Endothelial cell (in vitro differentiated cells): ENCODE measurements around the gene ZNF423. TPM values are rescaled to one million over a fixed set of nuclear protein-coding genes. Genes with fewer than 3 reads are reported as not detected.

Source experiments
- DNase-seq: peaks from one replicate; pipeline ENCODE4 v3.0.0; 2021; ENCODE audit warnings: low spot score
- H3K27ac Mint-ChIP-seq: one replicate; pipeline ENCODE4 v1.8.0; 2021; ENCODE audit warnings: mixed read lengths, inconsistent platforms; ENCODE audit not compliant: unreplicated experiment
- H3K27me3 Mint-ChIP-seq: one replicate; pipeline ENCODE4 v1.8.0; 2021; ENCODE audit warnings: mild to moderate bottlenecking, moderate library complexity, mixed read lengths, inconsistent platforms; ENCODE audit not compliant: unreplicated experiment
- H3K36me3 Mint-ChIP-seq: one replicate; pipeline ENCODE4 v1.8.0; 2021; ENCODE audit warnings: mild to moderate bottlenecking, low read depth, mixed read lengths, inconsistent platforms; ENCODE audit not compliant: unreplicated experiment
- H3K4me1 Mint-ChIP-seq: one replicate; pipeline ENCODE4 v1.8.0; 2021; ENCODE audit warnings: mild to moderate bottlenecking, mixed read lengths, inconsistent platforms; ENCODE audit not compliant: unreplicated experiment
- H3K4me3 Mint-ChIP-seq: one replicate; pipeline ENCODE4 v1.8.0; 2021; ENCODE audit warnings: mild to moderate bottlenecking, mixed read lengths, inconsistent platforms; ENCODE audit not compliant: unreplicated experiment
- H3K9me3 Mint-ChIP-seq: one replicate; pipeline ENCODE4 v1.8.0; 2021; ENCODE audit warnings: mixed read lengths, inconsistent platforms; ENCODE audit not compliant: unreplicated experiment
- total RNA-seq: library from RNA; stranded (reverse); fragmentation: NEBNext Ultra II Directional; extraction: Animal tissue kit (Norgen Biotek cat#: 25700); gene quantifications from one replicate; pipeline ENCODE4 v1.2.1, GENCODE V29; 2021; ENCODE audit not compliant: unreplicated experiment
- TF ChIP-seq, protein P1 (sequence below): fragments of 200-600 bp; sonication (generic); IDR thresholded peaks from one replicate; pipeline ENCODE4 v1.5.0; 2021; ENCODE audit warnings: antibody characterized with exemption; ENCODE audit not compliant: unreplicated experiment

ZNF423 gene
- total RNA-seq, 1 donor from 2014 or later, result 44.8 TPM

DNA sequence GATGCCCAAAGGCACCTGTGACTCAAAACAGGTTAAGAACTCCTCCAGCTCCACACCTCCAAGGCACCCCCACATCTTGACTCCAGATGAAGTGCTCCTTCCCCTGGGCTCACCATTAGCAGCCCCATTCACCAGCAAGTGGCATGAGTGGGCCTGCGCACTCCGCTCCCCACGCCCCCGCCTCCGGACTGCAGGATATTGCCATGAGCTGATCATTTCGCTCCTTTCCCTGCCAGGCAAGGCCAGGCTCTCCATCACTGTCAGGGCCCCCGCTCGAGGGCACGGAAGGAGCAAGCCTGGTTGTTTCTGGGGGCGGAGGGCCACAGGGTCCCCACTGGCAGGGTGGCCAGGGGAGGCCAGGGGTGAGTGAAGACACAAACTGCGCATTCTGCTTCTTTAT is 69.9 kb downstream of the ZNF423 start:
- Mint-ChIP-seq H3K27ac (no peak overlapping the region), H3K36me3 (peaks cover 7% of the 10 kb centered on the region), H3K27me3 (peaks cover 8% of the 10 kb centered on the region), H3K4me1 (peaks cover 13% of the 10 kb centered on the region), H3K9me3 (no peaks in the 10 kb centered on the region), H3K4me3 (no peak overlapping the region)
- DNase-seq, result no peak
- TF ChIP-seq, protein P1, sequence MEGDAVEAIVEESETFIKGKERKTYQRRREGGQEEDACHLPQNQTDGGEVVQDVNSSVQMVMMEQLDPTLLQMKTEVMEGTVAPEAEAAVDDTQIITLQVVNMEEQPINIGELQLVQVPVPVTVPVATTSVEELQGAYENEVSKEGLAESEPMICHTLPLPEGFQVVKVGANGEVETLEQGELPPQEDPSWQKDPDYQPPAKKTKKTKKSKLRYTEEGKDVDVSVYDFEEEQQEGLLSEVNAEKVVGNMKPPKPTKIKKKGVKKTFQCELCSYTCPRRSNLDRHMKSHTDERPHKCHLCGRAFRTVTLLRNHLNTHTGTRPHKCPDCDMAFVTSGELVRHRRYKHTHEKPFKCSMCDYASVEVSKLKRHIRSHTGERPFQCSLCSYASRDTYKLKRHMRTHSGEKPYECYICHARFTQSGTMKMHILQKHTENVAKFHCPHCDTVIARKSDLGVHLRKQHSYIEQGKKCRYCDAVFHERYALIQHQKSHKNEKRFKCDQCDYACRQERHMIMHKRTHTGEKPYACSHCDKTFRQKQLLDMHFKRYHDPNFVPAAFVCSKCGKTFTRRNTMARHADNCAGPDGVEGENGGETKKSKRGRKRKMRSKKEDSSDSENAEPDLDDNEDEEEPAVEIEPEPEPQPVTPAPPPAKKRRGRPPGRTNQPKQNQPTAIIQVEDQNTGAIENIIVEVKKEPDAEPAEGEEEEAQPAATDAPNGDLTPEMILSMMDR, result no peak

DNA sequence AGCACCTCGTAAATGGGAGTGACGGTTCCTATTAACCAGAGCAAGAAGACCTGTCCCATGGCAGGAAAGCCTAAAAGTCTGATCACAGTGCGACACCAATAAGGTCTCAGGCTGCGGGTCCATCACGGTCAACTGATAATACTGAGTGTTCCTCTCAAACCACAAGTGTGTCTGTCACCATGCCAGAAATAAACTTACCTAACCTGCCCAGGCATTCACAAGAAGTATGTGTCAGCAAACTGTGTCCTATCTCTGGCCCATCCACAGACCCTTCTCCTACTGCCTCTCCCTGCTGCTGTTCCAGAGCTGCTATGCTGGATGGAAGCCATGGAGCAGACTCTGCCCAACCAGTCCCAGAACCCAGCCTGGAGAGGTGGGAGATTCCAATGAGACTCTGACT is 73.5 kb downstream of the ZNF423 start:
- no peak overlapping the region for H3K4me3 Mint-ChIP-seq
- DNase-seq, result no peak
- H3K9me3 Mint-ChIP-seq, result no peaks in the 10 kb centered on the region
- TF ChIP-seq, protein P1, result no peak
- H3K27ac Mint-ChIP-seq, result peak overlapping the region; percentile 13
- H3K36me3 Mint-ChIP-seq, result peaks cover 8% of the 10 kb centered on the region
- H3K4me1 Mint-ChIP-seq, result peaks cover 22% of the 10 kb centered on the region
- peaks cover 9% of the 10 kb centered on the region for H3K27me3 Mint-ChIP-seq

DNA sequence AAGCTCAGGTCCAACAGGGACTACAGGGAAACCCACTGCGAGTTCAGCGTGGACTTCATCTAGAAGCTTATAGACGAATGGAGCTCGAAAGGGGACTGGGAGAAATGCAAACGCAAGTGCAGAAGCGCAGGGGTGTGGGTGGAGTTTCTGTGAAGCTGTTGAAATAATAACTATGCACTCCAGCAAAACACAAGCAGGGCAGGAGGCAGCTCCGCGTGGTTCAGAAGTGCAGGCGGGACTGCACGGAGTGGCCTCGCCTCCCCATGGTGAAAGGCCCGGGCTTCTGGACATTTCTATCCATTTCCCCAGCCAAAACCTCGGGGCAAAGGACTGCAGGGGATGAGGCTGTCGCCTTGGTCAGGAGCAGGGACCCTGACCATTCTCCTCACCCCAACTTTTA is 74.5 kb downstream of the ZNF423 start:
- no peak for DNase-seq
- Mint-ChIP-seq H3K4me3 (peak overlapping the region; percentile 44), H3K9me3 (no peaks in the 10 kb centered on the region), H3K27me3 (peaks cover 8% of the 10 kb centered on the region), H3K36me3 (peaks cover 11% of the 10 kb centered on the region), H3K4me1 (peaks cover 31% of the 10 kb centered on the region), H3K27ac (no peak overlapping the region)
- TF ChIP-seq, protein P1, result no peak

DNA sequence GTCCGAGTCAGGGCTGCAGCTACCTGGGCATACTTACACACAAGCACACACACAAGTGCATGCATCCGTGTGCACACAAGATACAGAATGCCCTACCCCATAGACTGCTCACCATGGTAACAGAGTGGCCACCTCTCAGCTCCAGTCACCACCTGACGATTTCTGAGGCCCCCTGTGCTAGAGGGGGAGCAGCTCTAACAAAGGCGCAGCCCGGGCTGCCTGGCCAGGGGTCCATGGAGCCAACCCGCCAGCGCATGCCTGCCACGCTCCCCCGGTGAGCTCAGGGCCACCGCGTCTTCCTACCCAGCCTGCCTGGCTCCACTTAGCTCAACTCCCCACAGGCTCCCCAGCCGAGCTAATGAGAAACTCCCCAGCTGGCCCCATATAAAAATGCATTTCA is 75.5 kb downstream of the ZNF423 start:
- H3K27me3 Mint-ChIP-seq, result peaks cover 4% of the 10 kb centered on the region
- no peak for DNase-seq
- no peak overlapping the region for H3K4me3 Mint-ChIP-seq
- H3K36me3 Mint-ChIP-seq, result peaks cover 11% of the 10 kb centered on the region
- TF ChIP-seq, protein P1, result no peak
- H3K27ac Mint-ChIP-seq, result no peak overlapping the region
- H3K4me1 Mint-ChIP-seq, result peaks cover 37% of the 10 kb centered on the region
- H3K9me3 Mint-ChIP-seq, result no peaks in the 10 kb centered on the region

DNA sequence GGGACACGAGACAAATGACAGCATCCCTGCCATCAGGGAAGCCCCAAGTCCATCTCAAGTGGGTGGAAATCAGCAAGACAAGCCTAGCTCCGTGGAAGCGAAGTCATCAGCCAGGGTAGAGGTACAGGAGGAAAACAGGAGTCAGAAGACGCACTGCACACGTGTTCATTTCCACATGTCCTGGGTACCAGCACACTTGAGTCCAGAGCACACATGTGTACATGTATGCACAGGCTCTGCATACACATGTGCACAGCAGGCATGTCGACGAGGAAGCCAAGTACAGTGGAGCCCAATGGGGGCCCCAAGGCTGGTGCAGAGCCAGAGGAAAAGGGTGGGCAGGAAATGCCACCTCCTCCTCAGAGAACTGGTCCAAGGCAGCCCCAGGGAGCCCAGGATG is 75.9 kb downstream of the ZNF423 start:
- DNase-seq, result no peak
- Mint-ChIP-seq H3K27ac (no peak overlapping the region), H3K4me3 (peak overlapping the region; percentile 56), H3K9me3 (no peaks in the 10 kb centered on the region), H3K4me1 (peaks cover 42% of the 10 kb centered on the region), H3K36me3 (peaks cover 11% of the 10 kb centered on the region), H3K27me3 (peaks cover 6% of the 10 kb centered on the region)
- TF ChIP-seq, protein P1, result no peak
